ENCODE results near the gene LRRC9.

DNA sequence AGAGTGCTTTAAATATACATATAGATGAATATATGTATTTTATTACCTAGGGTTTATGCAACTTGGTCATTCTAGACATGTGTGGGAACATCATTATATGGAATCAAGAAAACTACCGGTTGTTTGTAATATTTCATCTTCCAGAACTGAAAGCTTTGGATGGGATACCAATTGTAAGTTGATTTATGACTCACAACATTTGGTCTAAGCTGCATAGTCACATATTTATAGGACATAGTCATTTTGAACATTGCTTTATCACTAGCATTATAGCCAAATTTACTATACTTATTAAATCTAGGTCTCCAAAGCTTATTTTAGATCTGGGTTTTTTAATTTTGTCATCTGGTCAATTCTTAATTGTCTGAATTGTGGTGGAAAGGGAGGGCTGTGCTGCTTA is 88.1 kb downstream of the LRRC9 start:
- TF ChIP-seq, protein P1, sequence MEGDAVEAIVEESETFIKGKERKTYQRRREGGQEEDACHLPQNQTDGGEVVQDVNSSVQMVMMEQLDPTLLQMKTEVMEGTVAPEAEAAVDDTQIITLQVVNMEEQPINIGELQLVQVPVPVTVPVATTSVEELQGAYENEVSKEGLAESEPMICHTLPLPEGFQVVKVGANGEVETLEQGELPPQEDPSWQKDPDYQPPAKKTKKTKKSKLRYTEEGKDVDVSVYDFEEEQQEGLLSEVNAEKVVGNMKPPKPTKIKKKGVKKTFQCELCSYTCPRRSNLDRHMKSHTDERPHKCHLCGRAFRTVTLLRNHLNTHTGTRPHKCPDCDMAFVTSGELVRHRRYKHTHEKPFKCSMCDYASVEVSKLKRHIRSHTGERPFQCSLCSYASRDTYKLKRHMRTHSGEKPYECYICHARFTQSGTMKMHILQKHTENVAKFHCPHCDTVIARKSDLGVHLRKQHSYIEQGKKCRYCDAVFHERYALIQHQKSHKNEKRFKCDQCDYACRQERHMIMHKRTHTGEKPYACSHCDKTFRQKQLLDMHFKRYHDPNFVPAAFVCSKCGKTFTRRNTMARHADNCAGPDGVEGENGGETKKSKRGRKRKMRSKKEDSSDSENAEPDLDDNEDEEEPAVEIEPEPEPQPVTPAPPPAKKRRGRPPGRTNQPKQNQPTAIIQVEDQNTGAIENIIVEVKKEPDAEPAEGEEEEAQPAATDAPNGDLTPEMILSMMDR (IDR thresholded peaks at IDR 0.05; ENCODE audit: low read length): no peak
- TF ChIP-seq EZH2 (optimal IDR thresholded peaks at IDR 0.05; ENCODE audit: low read depth, low read length) (no peak), EZH2phosphoT487 (IDR thresholded peaks at IDR 0.05; ENCODE audit: low read length) (no peak)

All from MM.1S (cell line).